Measurements from ENCODE around the gene WDR82.

The WDR82 gene

GRCh38 chr3:52325686-52326085, 47.2 kb upstream of the WDR82 start:
- Histone ChIP-seq H3K4me1 (ENCODE audit: insufficient read depth, low read length, poor library complexity, severe bottlenecking) (no peaks in the 10 kb centered on the region), H4K20me1 (ENCODE audit: insufficient read depth, low read length, poor library complexity, severe bottlenecking) (no peaks in the 10 kb centered on the region), H3K27me3 (ENCODE audit: insufficient read depth, low read length, poor library complexity, severe bottlenecking) (no peaks in the 10 kb centered on the region), H3K9ac (ENCODE audit: low read depth, low read length, poor library complexity, severe bottlenecking) (no peak overlapping the region), H2AFZ (ENCODE audit: low read length) (no peak overlapping the region), H3K9me2 (replicated peaks; ENCODE audit: low read depth, low read length) (no peaks in the 10 kb centered on the region), H3K9me3 (ENCODE audit: insufficient read depth, low read depth, low read length) (no peaks in the 10 kb centered on the region), H3K36me3 (ENCODE audit: insufficient read depth, low read length) (no peaks in the 10 kb centered on the region), H3K4me2 (ENCODE audit: low read depth, low read length, poor library complexity, severe bottlenecking) (no peak overlapping the region), H3K79me2 (ENCODE audit: insufficient read depth, low read length) (no peaks in the 10 kb centered on the region), H3F3A (ENCODE audit: low read depth) (no peaks in the 10 kb centered on the region), H3K4me3 (ENCODE audit: low read length, poor library complexity, severe bottlenecking) (no peak overlapping the region)
- TF ChIP-seq, protein P1, sequence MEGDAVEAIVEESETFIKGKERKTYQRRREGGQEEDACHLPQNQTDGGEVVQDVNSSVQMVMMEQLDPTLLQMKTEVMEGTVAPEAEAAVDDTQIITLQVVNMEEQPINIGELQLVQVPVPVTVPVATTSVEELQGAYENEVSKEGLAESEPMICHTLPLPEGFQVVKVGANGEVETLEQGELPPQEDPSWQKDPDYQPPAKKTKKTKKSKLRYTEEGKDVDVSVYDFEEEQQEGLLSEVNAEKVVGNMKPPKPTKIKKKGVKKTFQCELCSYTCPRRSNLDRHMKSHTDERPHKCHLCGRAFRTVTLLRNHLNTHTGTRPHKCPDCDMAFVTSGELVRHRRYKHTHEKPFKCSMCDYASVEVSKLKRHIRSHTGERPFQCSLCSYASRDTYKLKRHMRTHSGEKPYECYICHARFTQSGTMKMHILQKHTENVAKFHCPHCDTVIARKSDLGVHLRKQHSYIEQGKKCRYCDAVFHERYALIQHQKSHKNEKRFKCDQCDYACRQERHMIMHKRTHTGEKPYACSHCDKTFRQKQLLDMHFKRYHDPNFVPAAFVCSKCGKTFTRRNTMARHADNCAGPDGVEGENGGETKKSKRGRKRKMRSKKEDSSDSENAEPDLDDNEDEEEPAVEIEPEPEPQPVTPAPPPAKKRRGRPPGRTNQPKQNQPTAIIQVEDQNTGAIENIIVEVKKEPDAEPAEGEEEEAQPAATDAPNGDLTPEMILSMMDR (conservative IDR thresholded peaks at IDR 0.05; ENCODE audit: low read length): no peak
- TF ChIP-seq EZH2phosphoT487 (IDR thresholded peaks at IDR 0.05; ENCODE audit: borderline replicate concordance): no peak

DNA sequence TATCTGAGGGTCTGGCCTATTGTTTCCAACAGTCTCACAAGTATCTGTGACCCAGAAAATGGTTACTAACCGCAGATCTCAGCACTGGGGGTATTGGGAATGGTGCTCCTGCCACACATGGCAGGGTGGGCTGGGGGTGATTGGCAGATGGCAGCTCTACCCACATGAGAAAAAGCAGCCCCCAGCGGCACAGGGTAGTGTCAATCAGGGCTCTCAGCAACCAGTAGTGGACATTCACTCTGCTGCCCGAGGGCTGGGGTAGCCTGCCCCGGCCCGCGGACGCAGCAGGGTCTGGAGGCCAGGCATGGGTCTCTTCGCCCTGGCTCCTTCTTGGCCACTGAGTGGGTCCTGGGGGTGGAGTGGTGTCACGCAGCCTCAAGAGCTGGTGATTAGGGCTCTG, 46.2 kb upstream of the WDR82 start:
- Histone ChIP-seq H3K27me3 (ENCODE audit: insufficient read depth, low read length, poor library complexity, severe bottlenecking) (no peaks in the 10 kb centered on the region), H3K36me3 (ENCODE audit: insufficient read depth, low read length) (no peaks in the 10 kb centered on the region), H3K4me1 (ENCODE audit: insufficient read depth, low read length, poor library complexity, severe bottlenecking) (no peaks in the 10 kb centered on the region), H4K20me1 (ENCODE audit: insufficient read depth, low read length, poor library complexity, severe bottlenecking) (no peaks in the 10 kb centered on the region), H3K4me3 (ENCODE audit: low read length, poor library complexity, severe bottlenecking) (no peak overlapping the region), H3F3A (ENCODE audit: low read depth) (no peaks in the 10 kb centered on the region), H3K4me2 (ENCODE audit: low read depth, low read length, poor library complexity, severe bottlenecking) (no peak overlapping the region), H3K79me2 (ENCODE audit: insufficient read depth, low read length) (no peaks in the 10 kb centered on the region), H3K9ac (ENCODE audit: low read depth, low read length, poor library complexity, severe bottlenecking) (no peak overlapping the region), H3K9me3 (ENCODE audit: insufficient read depth, low read depth, low read length) (no peaks in the 10 kb centered on the region), H2AFZ (ENCODE audit: low read length) (no peak overlapping the region), H3K9me2 (replicated peaks; ENCODE audit: low read depth, low read length) (no peaks in the 10 kb centered on the region)
- TF ChIP-seq EZH2phosphoT487 (IDR thresholded peaks at IDR 0.05; ENCODE audit: borderline replicate concordance): no peak
- TF ChIP-seq, protein P1 (conservative IDR thresholded peaks at IDR 0.05; ENCODE audit: low read length): no peak

DNA sequence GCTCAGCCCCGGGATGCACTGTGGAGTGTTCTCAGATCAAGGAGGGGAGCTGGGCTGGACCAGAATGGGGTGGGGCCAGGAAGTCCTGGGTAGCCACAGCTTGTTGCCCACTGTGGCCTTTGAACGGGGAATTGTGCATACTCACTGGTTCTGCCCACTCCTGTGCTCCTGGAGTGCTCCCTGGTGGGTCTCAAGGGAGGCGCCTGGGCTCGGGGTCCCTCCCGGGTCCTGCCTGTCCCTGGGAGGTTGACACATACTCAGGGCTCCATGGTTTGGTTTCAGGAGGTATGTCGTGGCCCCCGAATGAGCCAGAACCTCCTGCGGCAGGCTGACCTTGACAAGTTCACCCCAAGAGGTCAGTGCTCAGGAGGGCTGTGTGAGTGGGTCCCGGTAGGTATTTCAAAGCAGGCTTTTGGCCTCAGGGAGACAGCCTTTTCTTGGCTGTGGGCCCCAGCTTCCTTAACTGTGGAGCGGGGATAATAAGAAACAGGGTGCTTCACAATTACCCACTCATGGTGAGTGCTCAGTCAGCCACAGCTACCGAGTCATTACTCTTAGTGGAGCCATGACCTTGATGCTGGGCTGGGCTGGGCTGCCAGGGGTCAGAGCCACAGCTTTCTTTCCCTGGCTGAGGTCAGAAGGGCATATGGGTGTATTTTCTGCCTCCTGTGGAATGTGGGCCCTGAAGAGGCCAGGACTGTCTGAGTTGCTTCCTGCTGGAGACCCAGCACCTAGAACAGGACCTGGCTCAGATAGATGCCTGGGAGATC, 45.3 kb upstream of the WDR82 start:
- Histone ChIP-seq H3K4me1 (ENCODE audit: insufficient read depth, low read length, poor library complexity, severe bottlenecking) (no peaks in the 10 kb centered on the region), H3K79me2 (ENCODE audit: insufficient read depth, low read length) (no peaks in the 10 kb centered on the region), H3K27me3 (ENCODE audit: insufficient read depth, low read length, poor library complexity, severe bottlenecking) (no peaks in the 10 kb centered on the region), H3K4me2 (ENCODE audit: low read depth, low read length, poor library complexity, severe bottlenecking) (no peak overlapping the region), H3F3A (ENCODE audit: low read depth) (no peaks in the 10 kb centered on the region), H2AFZ (ENCODE audit: low read length) (no peak overlapping the region), H3K36me3 (ENCODE audit: insufficient read depth, low read length) (no peaks in the 10 kb centered on the region), H3K9me2 (replicated peaks; ENCODE audit: low read depth, low read length) (no peaks in the 10 kb centered on the region), H3K4me3 (ENCODE audit: low read length, poor library complexity, severe bottlenecking) (no peak overlapping the region), H4K20me1 (ENCODE audit: insufficient read depth, low read length, poor library complexity, severe bottlenecking) (no peaks in the 10 kb centered on the region), H3K9me3 (ENCODE audit: insufficient read depth, low read depth, low read length) (no peaks in the 10 kb centered on the region), H3K9ac (ENCODE audit: low read depth, low read length, poor library complexity, severe bottlenecking) (no peak overlapping the region)
- no peak for TF ChIP-seq EZH2phosphoT487 (IDR thresholded peaks at IDR 0.05; ENCODE audit: borderline replicate concordance)
- TF ChIP-seq, protein P1 (conservative IDR thresholded peaks at IDR 0.05; ENCODE audit: low read length): no peak
